ENCODE data around the gene DCLK1.

The DCLK1 gene

DNA sequence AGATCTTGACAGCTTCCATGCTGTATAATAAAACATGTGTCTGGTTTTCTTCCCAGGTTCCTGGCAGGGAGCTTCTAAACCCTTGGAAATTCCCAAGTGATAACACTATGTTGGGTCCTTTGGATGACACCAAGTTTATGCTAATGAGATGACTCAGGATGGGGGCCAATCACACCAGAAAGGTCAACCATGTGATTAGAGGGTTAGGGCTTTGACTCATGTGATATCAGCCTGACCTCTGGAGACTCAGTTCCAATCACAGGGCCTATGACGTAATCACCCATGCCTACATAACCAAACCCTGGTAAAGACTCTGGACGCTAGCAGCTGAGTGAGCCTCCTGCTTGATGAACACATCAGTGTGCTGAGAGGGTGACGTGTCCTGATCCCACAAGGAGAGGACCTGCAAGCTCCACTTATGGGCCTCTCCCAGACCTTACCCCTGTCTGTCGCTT, 203.6 kb downstream of the DCLK1 start:
- TF ChIP-seq, protein P1, sequence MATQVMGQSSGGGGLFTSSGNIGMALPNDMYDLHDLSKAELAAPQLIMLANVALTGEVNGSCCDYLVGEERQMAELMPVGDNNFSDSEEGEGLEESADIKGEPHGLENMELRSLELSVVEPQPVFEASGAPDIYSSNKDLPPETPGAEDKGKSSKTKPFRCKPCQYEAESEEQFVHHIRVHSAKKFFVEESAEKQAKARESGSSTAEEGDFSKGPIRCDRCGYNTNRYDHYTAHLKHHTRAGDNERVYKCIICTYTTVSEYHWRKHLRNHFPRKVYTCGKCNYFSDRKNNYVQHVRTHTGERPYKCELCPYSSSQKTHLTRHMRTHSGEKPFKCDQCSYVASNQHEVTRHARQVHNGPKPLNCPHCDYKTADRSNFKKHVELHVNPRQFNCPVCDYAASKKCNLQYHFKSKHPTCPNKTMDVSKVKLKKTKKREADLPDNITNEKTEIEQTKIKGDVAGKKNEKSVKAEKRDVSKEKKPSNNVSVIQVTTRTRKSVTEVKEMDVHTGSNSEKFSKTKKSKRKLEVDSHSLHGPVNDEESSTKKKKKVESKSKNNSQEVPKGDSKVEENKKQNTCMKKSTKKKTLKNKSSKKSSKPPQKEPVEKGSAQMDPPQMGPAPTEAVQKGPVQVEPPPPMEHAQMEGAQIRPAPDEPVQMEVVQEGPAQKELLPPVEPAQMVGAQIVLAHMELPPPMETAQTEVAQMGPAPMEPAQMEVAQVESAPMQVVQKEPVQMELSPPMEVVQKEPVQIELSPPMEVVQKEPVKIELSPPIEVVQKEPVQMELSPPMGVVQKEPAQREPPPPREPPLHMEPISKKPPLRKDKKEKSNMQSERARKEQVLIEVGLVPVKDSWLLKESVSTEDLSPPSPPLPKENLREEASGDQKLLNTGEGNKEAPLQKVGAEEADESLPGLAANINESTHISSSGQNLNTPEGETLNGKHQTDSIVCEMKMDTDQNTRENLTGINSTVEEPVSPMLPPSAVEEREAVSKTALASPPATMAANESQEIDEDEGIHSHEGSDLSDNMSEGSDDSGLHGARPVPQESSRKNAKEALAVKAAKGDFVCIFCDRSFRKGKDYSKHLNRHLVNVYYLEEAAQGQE (IDR thresholded peaks at IDR 0.05; ENCODE audit: insufficient read depth in 1 of 2, low read depth in 2 of 2, low read length in 2 of 2) = no peak
- no peak for TF ChIP-seq POLR2AphosphoS5 (IDR thresholded peaks at IDR 0.05; ENCODE audit: low read depth, low read length)
- no peak for TF ChIP-seq TAF1 (IDR thresholded peaks at IDR 0.05; ENCODE audit: borderline replicate concordance, insufficient read depth, low read length)
- TF ChIP-seq FOXP2 (optimal IDR thresholded peaks at IDR 0.05; ENCODE audit: borderline replicate concordance, extremely low read depth, extremely low read length, insufficient read depth) = no peak
- TF ChIP-seq SIN3A (IDR thresholded peaks at IDR 0.05; ENCODE audit: borderline replicate concordance, insufficient read depth, low read length) = no peak

DNA sequence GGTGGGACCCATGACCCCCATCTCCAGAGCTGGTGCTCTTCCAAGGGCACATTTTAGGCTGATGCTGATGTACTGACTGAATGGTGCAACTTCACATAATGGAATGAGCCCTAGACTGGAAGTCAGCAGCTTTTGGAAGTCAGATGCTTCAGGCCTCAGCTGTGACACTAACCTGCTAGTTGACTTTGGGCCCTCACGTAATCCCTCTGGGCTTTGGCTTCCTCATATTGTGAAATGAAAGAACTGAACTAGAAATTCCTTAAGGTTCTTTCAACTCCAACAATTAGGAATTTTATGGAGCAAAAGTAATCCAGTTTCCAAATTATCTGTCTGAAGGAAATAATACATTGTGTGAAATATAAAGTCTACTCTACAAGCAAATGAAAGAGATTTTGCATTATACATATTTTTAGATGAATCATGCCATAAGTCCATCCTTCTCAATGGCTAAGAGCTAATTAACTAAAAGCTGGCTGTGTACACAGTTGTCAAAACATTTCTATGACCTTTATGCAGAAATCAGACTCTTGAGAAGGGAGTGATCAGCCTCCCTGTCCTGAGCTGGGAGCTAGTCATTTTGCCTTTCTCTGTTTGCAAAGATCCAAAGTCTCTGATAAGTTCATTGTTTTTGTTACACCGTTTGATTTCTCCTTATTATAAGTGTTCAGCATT, 204.2 kb downstream of the DCLK1 start:
- TF ChIP-seq, protein P1 (IDR thresholded peaks at IDR 0.05; ENCODE audit: insufficient read depth in 1 of 2, low read depth in 2 of 2, low read length in 2 of 2) = no peak
- TF ChIP-seq FOXP2 (optimal IDR thresholded peaks at IDR 0.05; ENCODE audit: borderline replicate concordance, extremely low read depth, extremely low read length, insufficient read depth) (no peak), POLR2AphosphoS5 (IDR thresholded peaks at IDR 0.05; ENCODE audit: low read depth, low read length) (no peak), TAF1 (IDR thresholded peaks at IDR 0.05; ENCODE audit: borderline replicate concordance, insufficient read depth, low read length) (no peak), SIN3A (IDR thresholded peaks at IDR 0.05; ENCODE audit: borderline replicate concordance, insufficient read depth, low read length) (no peak)

DNA sequence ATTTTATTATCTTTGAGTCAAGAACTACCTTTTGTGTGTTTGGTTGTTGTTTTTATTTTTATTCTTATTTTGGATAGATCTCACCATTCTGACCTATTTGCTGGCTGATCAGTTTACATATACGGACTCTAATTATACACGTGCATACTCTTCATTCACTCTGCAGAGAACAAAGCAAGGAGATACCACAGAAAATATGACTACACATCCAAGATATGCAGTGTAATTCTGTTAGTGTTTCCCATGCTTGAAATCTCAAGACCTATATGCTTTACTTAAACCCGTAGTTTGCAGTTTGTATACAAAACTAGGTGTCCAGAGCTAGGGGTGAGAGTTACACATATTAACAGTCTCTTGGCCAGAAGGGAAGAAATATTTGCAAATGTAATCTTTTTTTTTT, 205.5 kb downstream of the DCLK1 start:
- no peak for TF ChIP-seq FOXP2 (optimal IDR thresholded peaks at IDR 0.05; ENCODE audit: borderline replicate concordance, extremely low read depth, extremely low read length, insufficient read depth)
- TF ChIP-seq, protein P1 (IDR thresholded peaks at IDR 0.05; ENCODE audit: insufficient read depth in 1 of 2, low read depth in 2 of 2, low read length in 2 of 2) = no peak
- no peak for TF ChIP-seq TAF1 (IDR thresholded peaks at IDR 0.05; ENCODE audit: borderline replicate concordance, insufficient read depth, low read length)
- TF ChIP-seq POLR2AphosphoS5 (IDR thresholded peaks at IDR 0.05; ENCODE audit: low read depth, low read length) = no peak
- TF ChIP-seq SIN3A (IDR thresholded peaks at IDR 0.05; ENCODE audit: borderline replicate concordance, insufficient read depth, low read length) = no peak

DNA sequence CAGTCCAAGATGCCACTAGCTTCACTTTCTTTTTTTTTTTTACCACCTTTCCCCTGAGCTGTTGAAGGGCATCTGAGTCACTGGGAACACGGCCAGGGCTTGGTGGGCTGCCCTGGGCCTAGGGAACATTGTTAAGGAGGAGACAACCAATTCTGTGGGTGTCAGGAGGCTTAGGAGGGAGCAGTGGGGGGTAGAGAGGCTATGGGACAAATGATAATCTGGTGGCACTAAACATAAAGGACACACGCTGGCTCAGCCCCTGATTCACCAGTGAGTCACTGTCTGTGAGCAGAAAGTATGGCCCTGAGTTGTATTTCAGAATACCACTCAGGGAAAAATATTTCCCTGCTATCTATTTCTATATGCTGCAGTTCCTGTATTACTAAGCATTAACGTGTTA, 207.8 kb downstream of the DCLK1 start:
- TF ChIP-seq TAF1 (IDR thresholded peaks at IDR 0.05; ENCODE audit: borderline replicate concordance, insufficient read depth, low read length) = no peak
- TF ChIP-seq, protein P1 (IDR thresholded peaks at IDR 0.05; ENCODE audit: insufficient read depth in 1 of 2, low read depth in 2 of 2, low read length in 2 of 2) = no peak
- TF ChIP-seq FOXP2 (optimal IDR thresholded peaks at IDR 0.05; ENCODE audit: borderline replicate concordance, extremely low read depth, extremely low read length, insufficient read depth) = no peak
- no peak for TF ChIP-seq SIN3A (IDR thresholded peaks at IDR 0.05; ENCODE audit: borderline replicate concordance, insufficient read depth, low read length)
- no peak for TF ChIP-seq POLR2AphosphoS5 (IDR thresholded peaks at IDR 0.05; ENCODE audit: low read depth, low read length)
